ENCODE results near the gene EFNA3. TPM values are rescaled to one million over a fixed set of nuclear protein-coding genes. Genes with fewer than 3 reads are reported as not detected.

The EFNA3 gene
- total RNA-seq, 1 donor from 2014 or later, result 1.0 TPM

DNA sequence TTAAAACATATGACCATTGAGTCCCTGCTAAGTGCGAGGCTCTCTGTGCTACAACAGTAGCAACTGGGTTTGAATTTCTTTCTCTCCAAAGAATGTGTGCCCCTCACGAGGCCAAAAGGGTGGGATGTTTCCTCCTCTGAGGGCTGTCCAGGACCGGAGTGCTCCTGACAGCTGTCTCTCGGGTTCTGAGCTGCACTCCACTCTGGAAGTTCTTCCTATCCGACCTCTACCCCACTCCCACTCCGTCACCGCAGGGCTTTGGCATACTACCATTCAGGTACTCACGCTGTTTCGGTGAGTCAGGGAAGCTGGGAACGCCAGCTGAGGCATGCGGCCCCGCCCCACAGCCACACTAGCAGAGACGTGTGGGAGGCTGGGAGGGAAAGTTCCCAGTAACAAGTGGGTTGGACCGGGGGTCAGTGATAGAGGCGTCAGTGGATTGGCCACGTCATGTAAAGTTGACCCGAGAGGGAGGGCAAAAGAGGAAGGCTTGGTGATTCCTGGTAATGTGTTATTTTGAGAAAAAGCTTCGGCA, 56.3 kb downstream of the EFNA3 start:
- Histone ChIP-seq H3K4me1 (peaks cover 45% of the 10 kb centered on the region), H3K36me3 (peaks cover 47% of the 10 kb centered on the region), H3K9me3 (no peaks in the 10 kb centered on the region), H3K27ac (peak overlapping the region; percentile 91), H3K27me3 (peaks cover 1% of the 10 kb centered on the region), H3K4me3 (peak overlapping the region; percentile 60)
- ATAC-seq, result peak; percentile 82
- TF ChIP-seq, protein P1, sequence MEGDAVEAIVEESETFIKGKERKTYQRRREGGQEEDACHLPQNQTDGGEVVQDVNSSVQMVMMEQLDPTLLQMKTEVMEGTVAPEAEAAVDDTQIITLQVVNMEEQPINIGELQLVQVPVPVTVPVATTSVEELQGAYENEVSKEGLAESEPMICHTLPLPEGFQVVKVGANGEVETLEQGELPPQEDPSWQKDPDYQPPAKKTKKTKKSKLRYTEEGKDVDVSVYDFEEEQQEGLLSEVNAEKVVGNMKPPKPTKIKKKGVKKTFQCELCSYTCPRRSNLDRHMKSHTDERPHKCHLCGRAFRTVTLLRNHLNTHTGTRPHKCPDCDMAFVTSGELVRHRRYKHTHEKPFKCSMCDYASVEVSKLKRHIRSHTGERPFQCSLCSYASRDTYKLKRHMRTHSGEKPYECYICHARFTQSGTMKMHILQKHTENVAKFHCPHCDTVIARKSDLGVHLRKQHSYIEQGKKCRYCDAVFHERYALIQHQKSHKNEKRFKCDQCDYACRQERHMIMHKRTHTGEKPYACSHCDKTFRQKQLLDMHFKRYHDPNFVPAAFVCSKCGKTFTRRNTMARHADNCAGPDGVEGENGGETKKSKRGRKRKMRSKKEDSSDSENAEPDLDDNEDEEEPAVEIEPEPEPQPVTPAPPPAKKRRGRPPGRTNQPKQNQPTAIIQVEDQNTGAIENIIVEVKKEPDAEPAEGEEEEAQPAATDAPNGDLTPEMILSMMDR (IDR thresholded peaks at IDR 0.05), result no peak
- DNase-seq, result peak; percentile 95
- intact Hi-C loops (cut with DNase I), result no loop called here

DNA sequence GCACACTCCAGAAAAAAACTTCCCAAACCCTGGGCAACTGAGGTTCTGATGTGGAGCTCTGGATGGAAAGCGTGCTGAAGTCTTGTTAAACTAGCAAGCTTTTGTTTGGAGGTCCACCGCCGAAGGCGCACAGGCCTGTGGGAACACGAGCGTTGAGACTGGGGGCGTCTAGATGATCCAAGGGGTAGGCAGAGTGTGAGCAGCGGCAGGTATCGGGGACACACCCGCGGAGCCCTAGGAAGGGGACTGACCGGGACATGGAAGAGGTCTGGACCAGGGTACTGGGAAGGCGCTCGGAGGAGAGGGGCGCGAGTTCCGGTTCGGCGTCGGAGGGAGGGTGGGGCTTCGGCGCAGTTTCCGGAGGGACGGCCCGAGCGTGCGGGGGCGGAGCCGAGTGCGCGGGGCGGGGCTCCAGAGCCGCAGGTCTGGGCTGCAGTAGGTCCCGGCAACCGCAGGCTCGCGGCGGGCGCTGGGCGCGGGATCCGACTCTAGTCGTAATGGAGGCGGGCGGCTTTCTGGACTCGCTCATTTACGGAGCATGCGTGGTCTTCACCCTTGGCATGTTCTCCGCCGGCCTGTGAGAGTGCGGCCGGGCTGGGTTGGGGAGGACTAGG, 56.9 kb downstream of the EFNA3 start, which contains the start of gene SLC50A1:
TSS of gene SLC50A1 (plus strand) at position 438 of the 614 bp plus-strand sequence. CDS start at position 498, 60 bp downstream.
- peak; percentile 98 for DNase-seq
- peak; percentile 91 for ATAC-seq
- H3K4me1 ChIP-seq, result peaks cover 45% of the 10 kb centered on the region
- TF ChIP-seq, protein P1 (IDR thresholded peaks at IDR 0.05), result peak; percentile 30
- intact Hi-C loops (cut with DNase I), result no loop called here
- no peaks in the 10 kb centered on the region for H3K27me3 ChIP-seq
- H3K9me3 ChIP-seq, result no peaks in the 10 kb centered on the region
- H3K4me3 ChIP-seq, result peak within 1 kb of the TSS; percentile 60
- peak within 1 kb of the TSS; percentile 91 for H3K27ac ChIP-seq
- peaks cover 47% of the 10 kb centered on the region for H3K36me3 ChIP-seq

DNA sequence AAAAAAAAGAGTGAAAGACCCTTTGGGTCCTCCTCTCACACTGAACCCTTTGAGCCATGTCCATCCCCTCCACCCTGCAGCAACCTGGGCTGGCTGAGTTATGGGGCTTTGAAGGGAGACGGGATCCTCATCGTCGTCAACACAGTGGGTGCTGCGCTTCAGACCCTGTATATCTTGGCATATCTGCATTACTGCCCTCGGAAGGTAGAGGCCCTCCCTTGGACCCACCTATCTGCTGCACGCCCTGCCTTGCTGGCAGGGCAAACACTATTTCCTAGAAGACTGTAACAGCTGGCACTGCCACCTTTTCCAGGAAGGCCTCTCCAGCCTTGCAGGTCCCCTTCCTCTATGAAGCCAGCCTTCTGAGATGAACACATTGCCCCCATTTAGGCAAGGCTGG, 58.1 kb downstream of the EFNA3 start:
- intact Hi-C loops (cut with DNase I), result no loop called here
- TF ChIP-seq, protein P1 (IDR thresholded peaks at IDR 0.05), result no peak
- peak overlapping the region; percentile 60 for H3K4me3 ChIP-seq
- ATAC-seq, result no peak
- no peaks in the 10 kb centered on the region for H3K9me3 ChIP-seq
- H3K27me3 ChIP-seq, result no peaks in the 10 kb centered on the region
- H3K27ac ChIP-seq, result peak overlapping the region; percentile 91
- DNase-seq, result no peak
- H3K4me1 ChIP-seq, result peaks cover 45% of the 10 kb centered on the region
- peaks cover 42% of the 10 kb centered on the region for H3K36me3 ChIP-seq

Other genes with a start within 250 kb of the EFNA3 start
- 7.6 TPM for gene KCNN3, start 208.6 kb upstream of the EFNA3 start, total RNA-seq
- 38.4 TPM for gene PMVK, start 142.1 kb upstream of the EFNA3 start, total RNA-seq
- gene PBXIP1, start 122.7 kb upstream of the EFNA3 start, total RNA-seq, result 75.7 TPM
- 27.0 TPM for gene PYGO2, start 117.1 kb upstream of the EFNA3 start, total RNA-seq
- gene SHC1, start 108.1 kb upstream of the EFNA3 start, total RNA-seq, result 120 TPM
- gene CKS1B, start 104.2 kb upstream of the EFNA3 start, total RNA-seq, result 27.0 TPM
- gene FLAD1, start 95.5 kb upstream of the EFNA3 start, total RNA-seq, result 29.0 TPM
- gene LENEP, start 85.3 kb upstream of the EFNA3 start, total RNA-seq, result not detected
- gene ZBTB7B, start 76.0 kb upstream of the EFNA3 start, total RNA-seq, result 80.4 TPM
- 1.5 TPM for gene DCST2, start 45.1 kb upstream of the EFNA3 start, total RNA-seq
- gene DCST1, start 45.0 kb upstream of the EFNA3 start, total RNA-seq, result not detected
- 163 TPM for gene ADAM15, start 27.5 kb upstream of the EFNA3 start, total RNA-seq
- 5.3 TPM for gene EFNA4, start 15.1 kb upstream of the EFNA3 start, total RNA-seq
- gene EFNA1, start 49.0 kb downstream of the EFNA3 start, total RNA-seq, result 178 TPM
- 44.7 TPM for gene SLC50A1, start 57.0 kb downstream of the EFNA3 start, total RNA-seq
- gene DPM3, start 61.7 kb downstream of the EFNA3 start, total RNA-seq, result 71.1 TPM
- gene KRTCAP2, start 94.5 kb downstream of the EFNA3 start, total RNA-seq, result 130 TPM
- gene TRIM46, start 95.0 kb downstream of the EFNA3 start, total RNA-seq, result 0.43 TPM
- gene THBS3, start 129.1 kb downstream of the EFNA3 start, total RNA-seq, result 24.9 TPM
- 28.4 TPM for gene MTX1, start 129.9 kb downstream of the EFNA3 start, total RNA-seq
- gene ENTREP3, start 176.6 kb downstream of the EFNA3 start, total RNA-seq, result 27.8 TPM
- 70.9 TPM for gene SCAMP3, start 183.5 kb downstream of the EFNA3 start, total RNA-seq
- gene CLK2, start 194.7 kb downstream of the EFNA3 start, total RNA-seq, result 51.2 TPM
- gene HCN3, start 198.6 kb downstream of the EFNA3 start, total RNA-seq, result 2.6 TPM
- not detected for gene PKLR, start 222.6 kb downstream of the EFNA3 start, total RNA-seq
- 225 TPM for gene FDPS, start 230.0 kb downstream of the EFNA3 start, total RNA-seq
- 27.0 TPM for gene RUSC1, start 242.1 kb downstream of the EFNA3 start, total RNA-seq

Measured in upper lobe of right lung (tissue), 1 donor.